CD4-positive, alpha-beta T cell treated with Interleukin-4 for 4 hours (primary cell): ENCODE results near the gene TRIM74.
"Not testable (repeated sequence)": the region's sequence is repeated elsewhere in the genome, so short reads cannot be mapped to it uniquely, and the experiment has no call there.

ENCODE experiments used
- DNase-seq: peaks from one replicate; pipeline ENCODE4 v3.0.0-alpha.2; 2020

The TRIM74 gene

DNA sequence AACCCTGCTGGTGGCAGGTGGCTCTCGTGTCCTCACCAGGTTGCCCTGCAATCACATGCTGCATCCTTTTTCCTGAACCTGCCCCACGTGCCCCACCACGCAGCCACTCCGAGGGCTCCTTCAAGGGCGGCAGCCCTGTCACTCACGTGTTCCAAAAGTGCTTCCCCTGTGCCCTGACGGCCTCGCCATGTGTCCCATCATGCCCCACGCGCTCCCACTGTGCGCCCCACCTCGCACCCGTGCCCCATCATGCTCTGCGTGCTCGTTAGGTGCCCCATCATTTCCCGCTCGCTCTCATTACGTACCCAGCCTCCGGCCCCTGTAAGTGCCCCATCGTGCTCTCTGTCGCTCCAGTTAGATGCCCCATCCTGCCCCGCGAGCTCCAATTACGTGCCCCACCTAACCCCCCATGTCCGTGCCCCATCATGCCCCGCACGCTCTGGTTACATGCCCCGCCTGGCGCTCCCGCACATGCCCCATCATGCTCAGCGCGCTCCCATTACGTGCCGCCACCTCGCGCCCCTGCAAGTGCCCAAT, at the start of gene TRIM74:
Gene TRIM74 (minus strand): TSS at position 487 of the 537 bp plus-strand sequence. CDS start 3,309 bp downstream, outside the sequence.
- DNase-seq: not testable (repeated sequence)

DNA sequence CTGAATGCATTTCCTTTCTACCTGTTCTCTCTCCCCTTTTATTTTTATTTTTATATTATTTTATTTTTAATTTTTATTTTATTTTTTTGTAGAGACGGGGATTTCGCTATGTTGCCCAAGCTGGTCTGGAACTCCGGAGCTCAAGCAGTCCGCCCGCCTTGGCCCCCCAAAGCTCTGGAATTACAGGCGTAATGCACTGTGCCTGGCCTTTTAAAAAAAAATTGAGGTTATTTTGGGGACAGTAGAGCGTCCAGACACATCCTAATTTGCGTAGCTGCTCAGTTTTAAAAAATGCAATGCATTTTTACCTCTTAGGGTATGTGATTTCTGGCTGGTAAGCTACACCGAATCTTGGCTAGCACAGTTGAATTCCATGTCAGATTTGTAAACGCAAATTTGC, 37.2 kb upstream of the TRIM74 start:
- not testable (repeated sequence) for DNase-seq

DNA sequence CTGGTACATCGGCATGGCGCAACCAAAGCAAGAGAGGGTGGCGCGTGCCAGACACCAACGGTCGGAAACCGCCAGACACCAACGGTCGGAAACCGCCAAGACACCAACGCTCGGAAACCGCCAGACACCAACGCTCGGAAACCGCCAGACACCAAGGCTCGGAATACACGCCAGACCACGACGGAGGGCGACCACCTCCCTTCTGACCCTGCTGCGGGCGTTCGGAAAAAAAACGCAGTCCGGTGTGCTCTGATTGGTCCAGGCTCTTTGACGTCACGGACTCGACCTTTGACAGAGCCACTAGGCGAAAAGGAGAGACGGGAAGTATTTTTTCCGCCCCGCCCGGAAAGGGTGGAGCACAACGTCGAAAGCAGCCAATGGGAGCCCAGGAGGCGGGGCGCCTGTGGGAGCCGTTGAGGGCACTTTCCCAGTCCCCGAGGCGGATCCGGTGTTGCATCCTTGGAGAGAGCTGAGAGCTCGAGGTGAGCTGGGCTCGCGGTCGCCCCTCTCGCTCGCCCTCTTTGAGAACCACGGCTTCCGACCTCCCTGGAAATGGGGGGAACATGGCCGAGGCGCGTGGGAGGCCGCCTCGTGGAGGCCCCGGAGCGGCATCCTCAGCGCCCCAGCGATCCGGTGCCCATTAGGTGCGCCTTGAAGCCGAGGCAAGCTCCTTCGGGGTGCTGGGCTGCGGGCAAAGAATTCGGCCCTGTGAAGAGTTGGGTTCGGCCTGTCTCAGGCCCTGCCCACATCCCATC, 36.6 kb upstream of the TRIM74 start:
- peak; percentile 91 for DNase-seq

DNA sequence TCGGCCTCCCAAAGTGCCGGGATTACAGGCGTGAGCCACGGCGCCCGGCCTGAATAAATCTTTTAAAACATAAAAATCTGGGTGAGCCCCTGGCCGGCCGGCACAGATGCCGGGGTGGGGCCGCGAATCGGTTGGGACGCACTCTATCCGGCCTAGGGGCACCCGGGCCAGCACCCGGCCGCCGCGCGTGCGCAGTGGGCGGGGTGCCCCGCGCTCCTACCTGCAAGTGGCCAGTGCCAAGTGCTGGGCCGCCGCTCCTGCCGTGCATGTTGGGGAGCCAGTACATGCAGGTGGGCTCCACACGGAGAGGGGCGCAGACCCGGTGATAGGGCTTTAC, 36.1 kb upstream of the TRIM74 start:
- DNase-seq: peak; percentile 62

DNA sequence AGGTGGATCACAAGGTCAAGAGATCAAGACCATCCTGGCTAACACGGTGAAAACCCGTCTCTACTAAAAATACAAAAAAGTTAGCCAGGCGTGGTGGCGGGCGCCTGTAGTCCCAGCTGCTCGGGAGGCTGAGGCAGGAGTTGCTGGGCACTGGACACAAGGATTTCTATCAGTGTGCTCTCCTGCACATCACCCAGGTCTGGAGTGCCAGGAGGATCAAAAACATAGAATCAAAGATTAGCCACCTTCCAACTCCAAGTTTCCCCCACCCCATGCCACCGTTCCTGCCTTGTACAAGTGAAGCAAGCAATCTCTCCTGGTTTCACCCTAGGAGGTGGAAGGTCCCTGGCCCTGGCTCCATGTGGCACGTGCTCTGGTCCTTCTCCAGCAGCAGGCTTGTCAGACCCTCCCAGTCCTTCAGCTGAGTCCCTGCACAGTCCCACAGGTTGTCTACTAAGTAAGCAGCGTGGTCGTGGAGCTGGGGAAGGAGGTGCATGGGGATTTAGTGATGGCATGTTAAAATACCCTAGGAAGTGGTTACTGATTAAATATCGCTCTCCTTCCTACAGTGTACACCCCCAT, 28.7 kb upstream of the TRIM74 start:
- DNase-seq: not testable (repeated sequence)

DNA sequence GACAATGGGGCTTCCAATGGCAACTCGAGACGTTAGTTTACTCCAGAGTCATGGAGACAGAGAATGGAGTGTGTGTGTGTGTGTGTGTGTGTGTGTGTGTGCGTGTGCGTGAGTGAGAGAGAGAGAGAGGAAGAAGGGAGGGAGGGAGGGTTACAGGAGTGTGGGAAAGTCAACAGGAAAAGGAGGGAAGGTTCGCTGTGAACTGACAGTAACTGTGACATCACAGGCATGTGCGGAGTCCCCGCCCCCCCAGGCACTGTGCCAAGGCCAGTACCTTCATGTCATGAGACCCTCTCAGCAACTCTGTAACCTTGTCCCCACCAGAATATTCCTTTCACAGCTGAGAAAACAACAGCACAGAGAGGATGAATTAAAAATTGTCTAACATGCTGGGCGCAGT, 28.2 kb upstream of the TRIM74 start:
- not testable (repeated sequence) for DNase-seq

DNA sequence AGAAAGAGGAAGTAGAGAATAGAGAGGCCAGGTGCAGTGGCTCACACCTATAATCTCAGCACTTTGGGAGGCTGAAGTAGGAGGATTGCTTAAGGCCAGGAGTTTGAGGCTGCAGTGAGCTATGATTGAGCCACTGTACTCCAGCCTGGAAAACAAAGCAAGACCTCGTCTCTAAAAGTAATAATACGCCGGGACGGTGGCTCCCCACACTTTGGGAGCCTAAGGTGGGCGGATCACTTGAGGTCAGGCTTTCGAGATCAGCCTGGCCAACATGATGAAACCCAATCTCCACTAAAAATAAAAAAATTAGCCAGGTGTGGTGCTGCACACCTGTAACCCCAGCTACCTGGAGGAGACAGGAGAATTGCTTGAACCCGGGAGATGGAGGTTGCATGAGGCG, 26.2 kb upstream of the TRIM74 start:
- DNase-seq: not testable (repeated sequence)

DNA sequence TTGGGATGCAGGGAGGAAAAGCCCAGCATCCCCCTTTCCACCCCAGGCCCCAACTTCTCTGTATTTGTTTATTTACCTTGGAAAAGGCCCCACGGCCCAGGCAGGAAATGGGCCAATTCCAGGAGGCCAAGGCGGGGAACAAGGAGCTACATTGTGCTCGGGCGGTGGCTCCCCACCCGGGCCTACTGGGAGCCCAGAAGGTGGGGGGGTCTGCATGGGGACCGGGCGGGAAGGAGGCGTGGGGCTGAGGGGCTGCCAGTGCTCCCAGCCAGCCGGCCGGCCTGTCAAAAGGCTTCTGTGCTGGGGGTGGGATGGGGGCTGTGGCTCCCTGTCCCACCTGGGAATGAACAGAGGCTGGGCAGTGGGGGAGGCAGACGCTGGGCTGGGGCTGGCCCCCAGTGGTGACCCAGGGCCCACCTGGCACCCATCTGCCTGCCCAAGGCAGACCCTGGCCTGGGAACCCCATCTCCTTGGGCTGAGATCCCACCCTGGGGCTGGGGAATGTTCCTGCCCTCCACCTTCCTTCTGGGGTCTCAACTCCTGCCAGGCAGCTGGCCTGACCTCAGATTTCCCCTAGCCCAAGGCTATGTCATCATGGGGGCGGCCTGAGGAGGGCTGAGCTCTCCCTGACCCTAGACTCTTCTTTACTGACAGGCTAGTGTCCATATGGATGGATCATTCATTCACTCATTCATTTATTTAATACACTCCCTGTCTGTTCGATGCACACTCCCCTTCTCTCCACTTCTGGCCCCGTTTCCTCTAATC, 21.1 kb upstream of the TRIM74 start:
- DNase-seq: not testable (repeated sequence)

DNA sequence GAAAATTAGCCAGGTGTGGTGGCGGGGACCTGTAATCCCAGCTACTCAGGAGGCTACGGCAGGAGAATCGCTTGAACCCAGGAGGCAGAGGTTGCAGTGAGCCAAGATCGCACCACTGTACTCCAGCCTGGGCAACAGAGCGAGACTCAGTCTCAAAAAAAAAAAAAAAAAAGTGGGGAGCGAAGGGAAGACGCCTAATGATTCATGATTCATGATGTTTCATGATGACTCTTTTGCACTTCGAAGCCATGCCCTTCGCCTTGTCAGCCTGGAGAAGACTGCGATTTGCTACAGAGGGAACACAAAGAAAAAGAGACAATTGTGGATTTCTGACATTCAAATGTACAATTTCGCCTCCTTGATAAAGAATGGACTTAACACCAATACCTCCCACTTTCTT, 12.8 kb upstream of the TRIM74 start:
- DNase-seq: not testable (repeated sequence)

DNA sequence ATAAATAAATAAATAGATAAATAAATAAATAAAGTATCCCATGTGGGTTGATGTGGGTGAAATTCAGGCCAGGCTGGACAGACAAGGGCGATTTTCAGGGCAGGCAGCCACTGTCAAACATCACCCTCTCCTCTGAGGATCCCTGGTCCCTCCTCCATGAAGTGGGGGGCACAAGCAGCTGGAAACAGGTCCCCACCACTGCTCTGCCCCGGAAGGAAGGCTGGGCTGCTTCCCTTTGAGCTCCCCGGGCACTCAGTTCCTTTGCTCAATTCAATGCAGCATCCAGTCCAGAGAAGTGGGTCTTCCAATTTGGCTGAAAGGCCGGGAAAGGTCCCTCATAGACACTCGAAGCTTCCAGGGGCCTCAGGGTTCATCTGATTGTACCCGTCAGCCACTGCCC, 11.1 kb upstream of the TRIM74 start:
- not testable (repeated sequence) for DNase-seq

DNA sequence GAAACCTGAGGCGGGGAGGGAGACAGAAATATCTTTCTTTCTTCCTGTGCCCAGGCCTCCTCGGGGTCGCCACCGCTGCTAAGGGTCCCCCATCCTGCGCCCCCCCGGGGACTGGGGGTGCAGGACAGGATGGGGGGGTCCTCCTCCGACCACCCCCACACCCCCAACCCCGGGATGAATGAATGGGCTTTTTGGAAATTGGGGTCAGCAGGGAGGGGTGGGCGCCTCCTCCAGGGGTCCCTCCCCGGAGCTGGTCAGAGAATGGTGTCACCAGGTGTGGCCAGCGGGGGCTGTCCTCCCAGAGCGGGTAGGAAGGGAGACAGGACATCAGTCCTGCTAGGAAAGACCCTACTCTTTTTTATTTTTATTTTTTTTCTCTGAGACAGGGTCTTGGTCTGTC, 7.2 kb upstream of the TRIM74 start:
- not testable (repeated sequence) for DNase-seq

DNA sequence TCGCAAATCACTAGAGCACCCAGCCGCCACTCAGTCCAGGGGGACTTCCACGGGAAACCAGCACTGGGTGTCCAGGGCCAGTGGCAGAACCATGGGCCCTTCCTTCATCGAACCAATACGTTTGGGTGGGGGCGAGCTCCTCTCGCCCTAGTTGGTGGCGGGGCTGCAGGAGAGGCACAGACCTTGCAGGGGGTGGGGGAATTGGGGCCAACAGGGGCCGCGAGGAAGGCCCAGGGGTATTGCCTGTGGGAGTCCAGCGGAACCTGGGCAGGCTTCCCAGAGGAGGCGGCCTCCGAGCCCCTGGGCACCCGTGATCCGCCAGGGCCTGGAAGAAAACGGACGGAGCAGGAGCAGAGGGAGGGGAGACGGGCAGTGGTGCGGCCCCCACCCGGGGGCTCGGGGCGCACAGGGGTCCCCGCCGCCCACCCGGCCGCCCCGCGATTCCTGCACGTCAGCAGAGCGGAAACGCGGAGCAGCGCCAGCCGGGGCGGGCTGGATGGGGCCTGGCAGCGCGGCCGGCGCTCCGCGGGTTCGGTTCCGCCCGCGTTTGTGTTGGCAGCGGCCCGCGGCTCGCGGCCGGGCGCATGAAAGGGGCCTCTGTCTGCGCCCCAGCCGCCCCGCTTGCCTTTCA, 6.5 kb upstream of the TRIM74 start:
- not testable (repeated sequence) for DNase-seq

DNA sequence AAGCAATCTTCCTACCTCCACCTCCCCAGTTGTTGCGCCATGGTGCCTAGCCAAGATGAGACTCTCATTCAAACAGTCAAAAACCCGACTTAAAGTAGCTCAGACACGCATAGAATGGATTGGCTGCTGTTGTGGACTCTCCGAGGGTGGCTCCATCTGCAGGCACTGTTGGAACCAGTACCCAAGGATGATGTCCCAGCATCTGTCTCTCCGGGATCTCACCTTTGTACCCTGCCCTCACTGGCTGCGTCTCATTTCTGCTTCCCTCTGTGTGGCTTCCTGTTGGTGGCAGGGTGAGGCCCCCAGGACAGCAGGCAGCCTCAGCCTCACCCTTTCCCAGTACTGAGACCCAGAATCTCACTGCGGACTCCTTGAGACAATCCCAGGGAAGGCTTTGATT, 5.5 kb upstream of the TRIM74 start:
- not testable (repeated sequence) for DNase-seq

DNA sequence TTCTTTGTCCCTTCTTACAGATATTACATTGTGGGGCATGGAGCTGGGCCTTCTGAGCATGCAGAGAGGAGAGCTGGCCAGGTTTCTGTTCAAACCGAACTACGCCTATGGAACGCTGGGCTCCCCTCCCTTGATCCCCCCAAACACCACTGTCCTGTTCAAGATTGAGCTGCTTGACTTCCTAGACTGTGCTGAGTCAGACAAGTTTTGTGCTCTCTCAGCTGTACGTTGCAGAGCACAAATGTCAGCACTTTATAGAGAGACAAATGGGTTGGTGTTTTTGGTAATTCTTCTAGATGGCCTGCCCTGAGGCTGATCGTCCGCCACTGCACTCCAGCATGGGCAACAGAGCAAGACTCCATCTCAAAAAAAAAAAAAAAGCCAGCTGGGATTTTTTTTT, 2.2 kb upstream of the TRIM74 start:
- DNase-seq: not testable (repeated sequence)

DNA sequence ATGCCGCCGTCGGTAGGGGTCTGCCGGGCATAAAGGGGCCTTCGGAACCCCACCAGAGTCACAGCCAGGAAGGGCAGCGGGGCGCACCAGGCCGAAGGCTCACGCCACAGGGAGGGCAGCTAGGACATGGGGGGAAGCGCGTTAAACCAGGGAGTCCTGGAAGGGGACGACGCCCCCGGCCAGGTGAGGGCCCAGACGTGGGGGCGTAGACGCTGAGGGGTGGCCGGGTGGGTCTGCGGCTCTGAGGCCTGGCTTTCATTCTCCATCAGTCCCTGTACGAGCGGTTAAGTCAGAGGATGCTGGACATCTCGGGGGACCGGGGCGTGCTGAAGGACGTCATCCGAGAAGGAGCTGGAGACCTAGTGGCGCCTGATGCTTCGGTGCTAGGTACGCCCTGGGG, 422 bp upstream of the TRIM74 start:
- not testable (repeated sequence) for DNase-seq

DNA sequence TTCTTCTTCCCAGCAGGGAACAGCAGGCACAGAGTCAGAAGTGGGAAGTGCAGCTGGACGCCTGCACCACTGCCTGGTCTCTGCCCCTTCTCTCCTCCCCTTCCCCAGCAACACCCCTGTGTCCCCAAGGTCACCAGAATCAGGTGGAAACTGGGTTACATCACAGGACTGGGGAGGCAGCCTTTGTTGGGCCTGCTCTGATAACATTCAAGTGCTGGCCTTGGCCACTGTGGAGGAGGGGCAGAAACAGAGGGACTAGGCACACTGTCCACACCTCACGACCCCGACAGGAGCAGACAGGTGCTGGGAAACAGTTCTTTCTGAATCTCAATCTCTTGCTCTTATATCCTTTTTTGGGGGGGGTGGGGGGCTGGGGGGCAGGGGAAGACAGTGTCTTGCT, 2.4 kb downstream of the TRIM74 start:
- not testable (repeated sequence) for DNase-seq

DNA sequence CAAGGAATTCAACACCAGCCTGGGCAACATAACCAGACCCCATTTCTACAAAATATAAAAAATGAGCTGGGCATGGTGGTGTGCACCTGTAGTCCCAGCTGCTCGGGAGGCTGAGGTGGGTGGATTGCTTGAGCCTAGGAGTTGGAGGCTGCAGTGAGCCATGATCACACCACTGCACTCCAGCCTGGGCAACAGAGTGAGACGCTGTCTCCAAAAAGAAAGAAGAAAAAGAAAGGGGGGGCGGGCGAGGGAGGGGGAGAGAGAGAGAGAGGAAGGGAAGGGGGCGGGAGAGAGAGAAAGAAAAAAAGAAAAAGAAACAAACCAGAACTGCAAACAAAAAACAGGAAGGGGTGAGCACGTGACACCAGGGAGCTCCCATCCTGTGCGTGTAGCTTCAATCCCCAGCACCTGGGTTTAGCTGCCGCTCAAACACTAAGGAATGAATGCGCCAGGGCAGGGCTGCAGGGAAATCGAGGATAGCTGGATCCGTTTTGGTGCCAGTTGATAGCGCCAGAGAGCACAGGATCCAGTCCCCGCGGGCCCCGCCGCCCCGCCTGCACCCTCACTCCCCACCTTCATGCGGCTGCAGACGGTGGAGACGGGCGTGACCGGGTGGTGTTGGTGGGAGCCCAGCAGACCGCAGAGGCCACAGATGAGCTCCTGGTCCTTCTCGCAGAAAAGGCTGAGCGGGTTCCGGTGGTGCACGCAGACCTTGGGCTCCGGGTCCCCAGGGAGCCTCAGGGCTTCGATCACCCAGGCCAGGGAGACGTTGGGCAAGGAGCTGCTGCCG, 3.9 kb downstream of the TRIM74 start:
- not testable (repeated sequence) for DNase-seq

DNA sequence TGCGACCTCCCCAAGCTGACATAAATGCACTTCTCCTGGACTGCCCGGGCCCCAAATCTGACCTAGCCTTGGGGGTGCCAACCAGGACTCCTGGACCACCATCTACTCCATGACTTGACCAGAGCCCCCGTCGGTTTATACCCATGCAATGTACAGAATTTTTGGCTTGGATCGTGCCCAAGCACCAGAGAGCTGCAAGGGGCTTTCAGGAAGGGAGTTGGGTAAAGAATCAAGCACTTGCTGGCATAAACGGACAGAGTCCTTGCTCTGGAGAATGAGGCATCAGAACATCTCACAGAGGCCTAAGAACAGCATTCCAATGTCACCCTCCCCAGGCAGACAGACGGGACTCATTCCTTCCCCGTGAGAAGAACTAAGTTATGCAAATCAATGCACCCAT, 6.2 kb downstream of the TRIM74 start:
- not testable (repeated sequence) for DNase-seq

DNA sequence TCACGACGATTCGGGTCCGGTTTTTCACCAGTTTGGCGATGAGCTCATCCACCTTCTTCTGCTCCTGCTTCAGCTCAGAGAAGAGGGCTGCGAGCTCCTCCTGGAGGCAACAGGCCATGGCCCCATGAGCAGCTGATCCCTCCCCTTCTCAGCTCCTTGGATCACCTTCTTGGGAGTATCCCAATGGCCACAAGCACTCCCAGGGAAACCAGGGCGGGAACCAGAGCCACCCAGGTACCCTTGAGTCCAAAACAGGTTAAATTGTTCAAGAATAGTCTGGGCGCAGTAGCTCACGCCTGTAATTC, 8.0 kb downstream of the TRIM74 start:
- not testable (repeated sequence) for DNase-seq

DNA sequence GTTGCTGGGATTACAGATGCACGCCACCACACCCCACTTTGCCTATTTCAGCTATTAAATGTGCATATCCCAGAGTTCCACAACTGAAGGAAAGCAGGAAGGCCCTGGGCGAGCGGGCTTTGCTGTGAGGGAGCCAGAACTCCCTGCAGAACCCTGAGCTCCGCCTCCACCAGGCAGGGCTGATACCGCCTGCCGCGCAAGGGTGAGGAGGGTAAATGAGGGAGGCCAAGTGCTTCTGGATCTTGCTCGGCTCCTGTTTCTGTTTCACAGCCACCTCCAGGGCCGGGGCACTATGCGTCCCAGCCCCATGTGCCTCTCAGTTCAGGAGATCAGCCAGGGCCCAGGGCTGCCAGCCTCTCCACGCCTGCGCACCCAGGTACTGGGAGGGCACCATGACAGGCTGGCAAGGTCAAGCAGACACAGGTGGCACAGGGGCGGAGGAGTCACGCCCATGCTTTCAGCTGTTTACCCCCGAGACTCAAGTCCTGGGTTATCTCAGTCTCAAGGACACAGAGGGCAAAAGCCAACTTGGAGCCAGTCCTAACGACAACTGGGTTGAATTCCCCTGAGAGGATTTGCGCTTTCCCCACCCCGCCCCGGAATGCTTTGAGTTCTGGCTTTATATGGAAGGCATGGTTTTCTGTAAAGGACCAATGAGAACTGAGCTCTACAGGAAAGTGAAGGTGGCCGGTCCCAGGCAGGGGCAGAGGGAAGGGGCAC, 8.5 kb downstream of the TRIM74 start:
- DNase-seq: not testable (repeated sequence)

DNA sequence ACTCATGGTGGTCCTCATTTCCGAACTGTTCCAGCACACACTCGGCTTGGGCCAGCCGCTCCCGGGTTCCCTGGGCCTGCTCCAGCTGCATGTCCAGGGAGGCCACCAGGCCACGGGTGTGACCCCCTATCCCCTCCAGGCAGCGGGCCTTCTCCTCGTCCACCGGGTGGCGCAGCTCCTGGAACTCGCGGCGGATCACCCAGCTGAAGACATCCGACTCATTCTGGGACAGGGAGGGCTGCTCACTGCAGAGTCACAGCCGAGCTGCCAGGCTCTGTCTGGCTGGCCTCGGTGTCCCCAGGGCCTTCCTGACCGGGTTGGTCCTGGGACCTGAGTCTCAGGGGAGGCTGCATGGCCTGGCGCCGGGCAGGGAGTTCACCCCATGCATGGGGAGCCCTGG, 9.2 kb downstream of the TRIM74 start:
- DNase-seq: not testable (repeated sequence)
